ENCODE data around the gene LILRA6. TPM values are rescaled to one million over a fixed set of nuclear protein-coding genes. Genes with fewer than 3 reads are reported as not detected.
"Not testable (repeated sequence)": the region's sequence is repeated elsewhere in the genome, so short reads cannot be mapped to it uniquely, and the experiment has no call there.

Gene LILRA6
- total and polyA plus RNA-seq, 2 of the 8 experiments (the other 6 are each of a cell fraction or from before 2014, with no cell fraction given), result not detected

- not testable (repeated sequence) for H4K91ac ChIP-seq (replicated peaks; ENCODE audit: insufficient read length, low read length); H3K14ac ChIP-seq (ENCODE audit: insufficient read length); H4K8ac ChIP-seq (ENCODE audit: extremely low read depth, insufficient read depth, low read length); H2BK5ac ChIP-seq (ENCODE audit: low read depth, low read length); H2BK15ac ChIP-seq (ENCODE audit: low read length); H3K18ac ChIP-seq (ENCODE audit: extremely low read depth, low read length); H3K36me3 ChIP-seq (ENCODE audit: control insufficient read depth in 2 of 4, insufficient read depth in 4 of 4, low read length in 3 of 4); H3K23ac ChIP-seq (ENCODE audit: insufficient read length); FAIRE-seq; H3K4me2 ChIP-seq (ENCODE audit: insufficient read depth in 1 of 2, low read depth in 2 of 2, low read length in 2 of 2); H3K27me3 ChIP-seq (replicated peaks in 1 of 4; ENCODE audit: control insufficient read depth in 3 of 4, extremely low read depth in 1 of 4, insufficient read depth in 3 of 4, low read length in 3 of 4); H2BK120ac ChIP-seq (replicated peaks; ENCODE audit: low read depth, low read length); H3K4ac ChIP-seq (replicated peaks; ENCODE audit: insufficient read length, low read depth, low read length); DNase-seq (ENCODE audit: low read depth in 1 of 2, low spot score in 2 of 2); H3K79me1 ChIP-seq (ENCODE audit: low read depth, low read length); H3K23me2 ChIP-seq (ENCODE audit: low read depth, low read length); H3K27ac ChIP-seq (ENCODE audit: low read depth, low read length); H2BK20ac ChIP-seq (ENCODE audit: low read length); H3K56ac ChIP-seq (replicated peaks; ENCODE audit: insufficient read length, low read depth, low read length); H3K4me1 ChIP-seq (replicated peaks in 1 of 4; ENCODE audit: control insufficient read depth in 3 of 4, insufficient read depth in 4 of 4, low read length in 3 of 4); H4K5ac ChIP-seq (ENCODE audit: insufficient read length, low read depth, low read length); H2AFZ ChIP-seq (ENCODE audit: low read length); H2BK12ac ChIP-seq (ENCODE audit: low read depth, low read length); H3K79me2 ChIP-seq (ENCODE audit: control insufficient read depth in 1 of 2, insufficient read depth in 2 of 2, low read length in 2 of 2); H2AK5ac ChIP-seq (ENCODE audit: low read depth, low read length); H3K9ac ChIP-seq (replicated peaks in 1 of 4; ENCODE audit: extremely low read depth in 1 of 4, low read depth in 3 of 4, low read length in 3 of 4); H3K9me3 ChIP-seq (ENCODE audit: insufficient read depth in 2 of 2, low read depth in 1 of 2, low read length in 1 of 2); H3K4me3 ChIP-seq (ENCODE audit: extremely low read depth in 1 of 4, insufficient read depth in 2 of 4, low read depth in 3 of 4, low read length in 4 of 4); H4K20me1 ChIP-seq (replicated peaks in 1 of 2; ENCODE audit: control insufficient read depth in 1 of 2, insufficient read depth in 2 of 2, low read length in 2 of 2)
- 86% methylated on average over 12 of the region's 16 CpGs; no CpG with 5 or more reads in 1 of the 2 experiments for WGBS, 2 experiments (ENCODE audit: extremely low coverage in 1 of 2, insufficient coverage in 1 of 2, insufficient read length in 1 of 2, insufficient replicate concordance in 2 of 2, low coverage in 1 of 2, low lambda C conversion rate in 2 of 2, missing lambda C conversion rate in 1 of 2)
- POLR2A ChIA-PET (ENCODE audit: partially characterized antibody), result interaction anchor here (0.8 to 5.4 kb wide), 7 partner anchors 9 to 24 kb away, joined by 3 to 33 read pairs (median 4); partner anchors contain the start of gene RPS9
- CTCF ChIA-PET (ENCODE audit: partially characterized antibody), result interaction anchor here (1.2 to 1.9 kb wide), 3 partner anchors 9 to 168 kb away, joined by 3 to 6 read pairs (median 5); no protein-coding TSS in a partner anchor
Observed at GRCh38 chr19:54222474-54223276, 19.9 kb downstream of the LILRA6 start, which contains the start of gene LILRB3. Gene LILRB3 (minus strand): TSS chr19:54223007. CDS start chr19:54222976, 31 bp downstream.
